ENCODE results near the gene MTFR2.

The MTFR2 gene

GRCh38 chr6:136249811-136250685, at the start of gene MTFR2:
Gene MTFR2, minus strand, starts transcription at chr6:136250311. Its CDS starts 1,212 bp downstream, at chr6:136249099.
- in situ Hi-C loops (cut with MboI; ENCODE audit: low sequenced_read_pairs): no loop called here

- in situ Hi-C loops (cut with MboI; ENCODE audit: low sequenced_read_pairs): no loop called here
These were observed 44.5 kb upstream of the MTFR2 start for GRCh38 chr6:136294621-136295020.

- in situ Hi-C loops (cut with MboI; ENCODE audit: low sequenced_read_pairs): no loop called here
These were observed 40.4 kb upstream of the MTFR2 start for GRCh38 chr6:136290410-136291010.

- in situ Hi-C loops (cut with MboI; ENCODE audit: low sequenced_read_pairs): no loop called here
These were observed 39.7 kb upstream of the MTFR2 start, which contains the start of gene BCLAF1 for GRCh38 chr6:136289579-136290409. Gene BCLAF1, minus strand, starts transcription at chr6:136289846. Its CDS starts 9,980 bp downstream, at chr6:136279866.

GRCh38 chr6:136289327-136289578, 39.1 kb upstream of the MTFR2 start:
- in situ Hi-C loops (cut with MboI; ENCODE audit: low sequenced_read_pairs): no loop called here

GRCh38 chr6:136288566-136289326, 38.6 kb upstream of the MTFR2 start:
- in situ Hi-C loops (cut with MboI; ENCODE audit: low sequenced_read_pairs): no loop called here

GRCh38 chr6:136284909-136285308, 34.8 kb upstream of the MTFR2 start:
- in situ Hi-C loops (cut with MboI; ENCODE audit: low sequenced_read_pairs): no loop called here

- in situ Hi-C loops (cut with MboI; ENCODE audit: low sequenced_read_pairs): no loop called here
These were observed 32.8 kb upstream of the MTFR2 start for GRCh38 chr6:136282906-136283305.

GRCh38 chr6:136280032-136280609, 30.0 kb upstream of the MTFR2 start:
- in situ Hi-C loops (cut with MboI; ENCODE audit: low sequenced_read_pairs): no loop called here

- in situ Hi-C loops (cut with MboI; ENCODE audit: low sequenced_read_pairs): no loop called here
These were observed 24.0 kb upstream of the MTFR2 start for GRCh38 chr6:136274062-136274461.

- in situ Hi-C loops (cut with MboI; ENCODE audit: low sequenced_read_pairs): no loop called here
These were observed 15.0 kb upstream of the MTFR2 start for GRCh38 chr6:136265101-136265500.

- in situ Hi-C loops (cut with MboI; ENCODE audit: low sequenced_read_pairs): no loop called here
These were observed 12.8 kb upstream of the MTFR2 start for GRCh38 chr6:136262940-136263339.

GRCh38 chr6:136254851-136255466, 4.8 kb upstream of the MTFR2 start:
- in situ Hi-C loops (cut with MboI; ENCODE audit: low sequenced_read_pairs): no loop called here

GRCh38 chr6:136253734-136254133, 3.6 kb upstream of the MTFR2 start:
- in situ Hi-C loops (cut with MboI; ENCODE audit: low sequenced_read_pairs): no loop called here

- in situ Hi-C loops (cut with MboI; ENCODE audit: low sequenced_read_pairs): no loop called here
These were observed 2.3 kb upstream of the MTFR2 start for GRCh38 chr6:136252441-136252840.

- in situ Hi-C loops (cut with MboI; ENCODE audit: low sequenced_read_pairs): no loop called here
These were observed 1.3 kb upstream of the MTFR2 start for GRCh38 chr6:136251394-136251793.

GRCh38 chr6:136250686-136251008, 536 bp upstream of the MTFR2 start:
- in situ Hi-C loops (cut with MboI; ENCODE audit: low sequenced_read_pairs): no loop called here

- in situ Hi-C loops (cut with MboI; ENCODE audit: low sequenced_read_pairs): no loop called here
These were observed 775 bp downstream of the MTFR2 start for GRCh38 chr6:136249336-136249735.

- in situ Hi-C loops (cut with MboI; ENCODE audit: low sequenced_read_pairs): no loop called here
These were observed 6.0 kb downstream of the MTFR2 start for GRCh38 chr6:136244061-136244616.
